ENCODE results near the gene LMO1.

Gene LMO1

GRCh38 chr11:8199676-8200075 is 64.0 kb downstream of the LMO1 start:
- Histone ChIP-seq H3K36me3 (ENCODE audit: control insufficient read depth, insufficient read depth, low read length) (no peaks in the 10 kb centered on the region), H3K4me3 (replicated peaks; ENCODE audit: low read depth, low read length) (no peak overlapping the region), H3K27me3 (replicated peaks; ENCODE audit: control insufficient read depth, insufficient read depth, low read length) (peaks cover 1% of the 10 kb centered on the region; the same call in 1 of the 2 replicates)
- TF ChIP-seq CTCF (IDR thresholded peaks at IDR 0.05; ENCODE audit: insufficient read depth, low read length, poor library complexity, severe bottlenecking) = no peak
- no peak for DNase-seq (ENCODE audit: extremely low read depth, insufficient read length)

GRCh38 chr11:8196749-8197148 is 66.9 kb downstream of the LMO1 start:
- H3K27me3 ChIP-seq (replicated peaks; ENCODE audit: control insufficient read depth, insufficient read depth, low read length) = peaks cover 1% of the 10 kb centered on the region; the same call in 1 of the 2 replicates
- no peak overlapping the region for H3K4me3 ChIP-seq (replicated peaks; ENCODE audit: low read depth, low read length)
- no peak for DNase-seq (ENCODE audit: extremely low read depth, insufficient read length)
- TF ChIP-seq CTCF (IDR thresholded peaks at IDR 0.05; ENCODE audit: insufficient read depth, low read length, poor library complexity, severe bottlenecking) = no peak
- no peaks in the 10 kb centered on the region for H3K36me3 ChIP-seq (ENCODE audit: control insufficient read depth, insufficient read depth, low read length)

DNA sequence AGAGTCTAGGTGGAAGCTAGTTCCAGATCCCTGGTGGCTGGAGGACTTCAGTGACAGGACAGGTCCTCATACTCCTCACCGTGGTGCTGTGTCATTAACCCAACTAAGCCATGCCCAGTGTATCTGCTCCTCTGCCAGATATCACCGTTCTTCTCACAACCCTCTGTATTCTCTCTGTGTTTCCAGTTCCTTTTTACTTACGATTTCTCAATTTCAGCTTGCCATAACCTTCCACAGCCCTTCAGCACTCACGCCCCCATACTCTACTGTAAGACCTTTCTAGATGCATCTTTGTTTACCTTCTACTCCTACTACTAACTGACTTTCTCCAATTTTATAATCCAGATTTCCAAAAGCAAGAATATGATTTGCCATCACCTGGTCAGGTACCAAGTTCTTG is 68.7 kb downstream of the LMO1 start:
- peaks cover 1% of the 10 kb centered on the region; the same call in 1 of the 2 replicates for H3K27me3 ChIP-seq (replicated peaks; ENCODE audit: control insufficient read depth, insufficient read depth, low read length)
- no peaks in the 10 kb centered on the region for H3K36me3 ChIP-seq (ENCODE audit: control insufficient read depth, insufficient read depth, low read length)
- no peak for TF ChIP-seq CTCF (IDR thresholded peaks at IDR 0.05; ENCODE audit: insufficient read depth, low read length, poor library complexity, severe bottlenecking)
- no peak overlapping the region for H3K4me3 ChIP-seq (replicated peaks; ENCODE audit: low read depth, low read length)
- no peak for DNase-seq (ENCODE audit: extremely low read depth, insufficient read length)

GRCh38 chr11:8192896-8193209 is 70.8 kb downstream of the LMO1 start:
- Histone ChIP-seq H3K27me3 (replicated peaks; ENCODE audit: control insufficient read depth, insufficient read depth, low read length) (peaks cover under 1% of the 10 kb centered on the region; the same call in 1 of the 2 replicates), H3K36me3 (ENCODE audit: control insufficient read depth, insufficient read depth, low read length) (no peaks in the 10 kb centered on the region), H3K4me3 (replicated peaks; ENCODE audit: low read depth, low read length) (no peak overlapping the region)
- DNase-seq (ENCODE audit: extremely low read depth, insufficient read length) = no peak
- no peak for TF ChIP-seq CTCF (IDR thresholded peaks at IDR 0.05; ENCODE audit: insufficient read depth, low read length, poor library complexity, severe bottlenecking)

DNA sequence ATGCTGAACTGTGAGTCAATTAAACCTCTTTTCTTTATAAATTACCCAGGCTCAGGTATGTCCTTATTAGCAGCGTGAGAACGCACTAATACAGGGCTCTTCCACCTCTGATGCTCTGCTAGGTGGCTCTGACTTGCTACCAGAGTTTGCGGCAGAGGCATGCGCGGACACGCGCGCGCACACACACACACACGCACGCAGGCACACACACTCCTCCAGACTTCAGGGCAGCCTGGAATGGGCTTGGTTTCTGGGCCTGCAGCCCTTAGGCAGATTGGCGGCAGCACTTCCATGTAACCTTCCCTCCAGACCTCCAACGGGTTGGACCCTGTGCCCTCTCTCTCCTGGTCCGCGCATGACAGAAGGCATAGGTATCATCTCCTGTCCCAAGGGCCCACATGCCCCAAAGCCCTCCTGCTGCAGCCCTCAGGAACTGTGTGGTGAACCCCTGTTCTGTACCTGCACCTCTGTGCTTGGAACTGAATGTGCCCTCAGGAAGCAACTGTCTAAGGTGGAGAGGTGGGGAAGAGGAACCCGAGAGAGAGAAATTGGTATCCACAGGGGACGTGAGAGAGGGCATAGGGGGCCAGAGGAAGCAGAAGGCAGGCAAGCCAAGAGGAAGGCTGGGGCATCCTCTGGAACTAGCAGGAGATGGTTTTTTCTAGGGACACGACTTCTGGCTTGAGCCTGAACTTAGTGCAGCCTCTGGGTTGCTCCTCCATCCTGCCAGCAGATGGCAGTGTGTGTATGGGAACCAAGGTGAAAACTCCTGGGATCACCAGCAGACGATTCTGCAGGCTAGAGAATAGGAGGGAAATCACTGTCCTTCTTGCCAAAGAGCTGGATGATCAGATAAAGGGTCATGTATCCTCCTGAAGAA is 71.4 kb downstream of the LMO1 start:
- Histone ChIP-seq H3K27me3 (replicated peaks; ENCODE audit: control insufficient read depth, insufficient read depth, low read length) (no peaks in the 10 kb centered on the region; the same call in 1 of the 2 replicates), H3K36me3 (ENCODE audit: control insufficient read depth, insufficient read depth, low read length) (no peaks in the 10 kb centered on the region), H3K4me3 (replicated peaks; ENCODE audit: low read depth, low read length) (no peak overlapping the region)
- TF ChIP-seq CTCF (IDR thresholded peaks at IDR 0.05; ENCODE audit: insufficient read depth, low read length, poor library complexity, severe bottlenecking) = peak; percentile 87
- DNase-seq (ENCODE audit: extremely low read depth, insufficient read length) = no peak
